H7 (cell line): ENCODE measurements around the gene CASQ2. TPM values are rescaled to one million over a fixed set of nuclear protein-coding genes. Genes with fewer than 3 reads are reported as not detected.

ENCODE experiments used
- DNase-seq: peaks from one replicate; pipeline ENCODE4 v3.0.0; 2012
- H3K27me3 ChIP-seq: 2 replicates; pipeline ENCODE4 v1.6.0; 2011; ENCODE audit warnings: mild to moderate bottlenecking, low read length; ENCODE audit not compliant: control insufficient read depth, insufficient read depth
- H3K36me3 ChIP-seq: replicated peaks from 2 replicates; pipeline ENCODE4 v1.5.1; 2011; ENCODE audit warnings: low read length; ENCODE audit not compliant: control insufficient read depth, insufficient read depth
- H3K4me3 ChIP-seq: 2 replicates; pipeline ENCODE4 v1.5.1; 2011; ENCODE audit warnings: low read depth, mild to moderate bottlenecking, control low read depth, low read length, moderate library complexity; ENCODE audit not compliant: insufficient read depth
- total RNA-seq: library from RNA; depleted of rRNA; stranded (reverse); fragments of >200 nt; shearing (Covaris generic); gene quantifications from 2 replicates; pipeline ENCODE4 v1.2.3, GENCODE V29; 2014

Gene CASQ2
- total RNA-seq, 1 experiment from 2014 or later, result 0.03 TPM

GRCh38 chr1:115762779-115763178 lies 5.7 kb downstream of the CASQ2 start:
- H3K36me3 ChIP-seq, result no peaks in the 10 kb centered on the region
- no peak overlapping the region for H3K4me3 ChIP-seq
- H3K27me3 ChIP-seq, result no peaks in the 10 kb centered on the region
- no peak for DNase-seq

- no peak for DNase-seq
- no peak overlapping the region for H3K4me3 ChIP-seq
- H3K36me3 ChIP-seq, result no peaks in the 10 kb centered on the region
- no peaks in the 10 kb centered on the region for H3K27me3 ChIP-seq
These were observed 6.8 kb downstream of the CASQ2 start for GRCh38 chr1:115761601-115762302.

- H3K4me3 ChIP-seq, result no peak overlapping the region
- no peaks in the 10 kb centered on the region for H3K36me3 ChIP-seq
- no peak for DNase-seq
- no peaks in the 10 kb centered on the region for H3K27me3 ChIP-seq
These were observed 10.7 kb downstream of the CASQ2 start for GRCh38 chr1:115757856-115758255.

GRCh38 chr1:115757326-115757725 lies 11.2 kb downstream of the CASQ2 start:
- H3K36me3 ChIP-seq, result no peaks in the 10 kb centered on the region
- no peaks in the 10 kb centered on the region for H3K27me3 ChIP-seq
- no peak for DNase-seq
- H3K4me3 ChIP-seq, result no peak overlapping the region

- Histone ChIP-seq H3K36me3 (no peaks in the 10 kb centered on the region), H3K4me3 (no peak overlapping the region), H3K27me3 (no peaks in the 10 kb centered on the region)
- no peak for DNase-seq
These were observed 12.8 kb downstream of the CASQ2 start for GRCh38 chr1:115755456-115756370.

- Histone ChIP-seq H3K27me3 (no peaks in the 10 kb centered on the region), H3K4me3 (no peak overlapping the region), H3K36me3 (no peaks in the 10 kb centered on the region)
- no peak for DNase-seq
These were observed 14.7 kb downstream of the CASQ2 start for GRCh38 chr1:115753830-115754229.

GRCh38 chr1:115753361-115753760 lies 15.2 kb downstream of the CASQ2 start:
- DNase-seq, result no peak
- Histone ChIP-seq H3K4me3 (no peak overlapping the region), H3K36me3 (no peaks in the 10 kb centered on the region), H3K27me3 (no peaks in the 10 kb centered on the region)

GRCh38 chr1:115748401-115749150 lies 19.9 kb downstream of the CASQ2 start:
- Histone ChIP-seq H3K27me3 (no peaks in the 10 kb centered on the region), H3K4me3 (no peak overlapping the region), H3K36me3 (no peaks in the 10 kb centered on the region)
- no peak for DNase-seq

GRCh38 chr1:115746021-115746690 lies 22.4 kb downstream of the CASQ2 start:
- no peaks in the 10 kb centered on the region for H3K36me3 ChIP-seq
- DNase-seq, result no peak
- H3K27me3 ChIP-seq, result no peaks in the 10 kb centered on the region
- H3K4me3 ChIP-seq, result no peak overlapping the region

GRCh38 chr1:115744646-115745275 lies 23.8 kb downstream of the CASQ2 start:
- DNase-seq, result no peak
- no peak overlapping the region for H3K4me3 ChIP-seq

GRCh38 chr1:115740811-115741210 lies 27.7 kb downstream of the CASQ2 start:
- no peak for DNase-seq
- H3K36me3 ChIP-seq, result no peaks in the 10 kb centered on the region
- no peak overlapping the region for H3K4me3 ChIP-seq
- H3K27me3 ChIP-seq, result no peaks in the 10 kb centered on the region; the same call in 1 of the 2 replicates

More at GRCh38 chr1:115744646-115745275, 23.8 kb downstream of the CASQ2 start:
- Histone ChIP-seq H3K36me3 (no peaks in the 10 kb centered on the region), H3K27me3 (no peaks in the 10 kb centered on the region)

- DNase-seq, result no peak
- H3K27me3 ChIP-seq, result peaks cover 1% of the 10 kb centered on the region; the same call in 1 of the 2 replicates
These were observed 36.2 kb downstream of the CASQ2 start for GRCh38 chr1:115732316-115732715.

GRCh38 chr1:115729756-115730155 lies 38.8 kb downstream of the CASQ2 start:
- Histone ChIP-seq H3K4me3 (no peak overlapping the region), H3K27me3 (peaks cover 1% of the 10 kb centered on the region; the same call in 1 of the 2 replicates), H3K36me3 (no peaks in the 10 kb centered on the region)
- no peak for DNase-seq

More at GRCh38 chr1:115732316-115732715, 36.2 kb downstream of the CASQ2 start:
- no peaks in the 10 kb centered on the region for H3K36me3 ChIP-seq
- H3K4me3 ChIP-seq, result no peak overlapping the region
